Adrenal gland (tissue), 19 donors: ENCODE measurements around the gene MAN2C1. TPM values are rescaled to one million over a fixed set of nuclear protein-coding genes. Genes with fewer than 3 reads are reported as not detected.

Experiments used
- DNase-seq, 7 donors: peaks; one replicate each; pipeline ENCODE4 v3.0.0-alpha.2; 2019 to 2020
- H3K27ac ChIP-seq, 5 donors: fragments of 200-600 bp; sonication (generic) in 4 of 5; 1 replicate in 3 of 5; 2 replicates in 2 of 5; pipeline versions ENCODE4 v1.5.1 to v1.8.0; 2016 to 2020; ENCODE audit warnings: mild to moderate bottlenecking in 1 of 5
- H3K27me3 ChIP-seq: fragments of 200-600 bp; 2 replicates; pipeline ENCODE4 v1.8.0; 2021
- H3K36me3 ChIP-seq, 2 donors: fragments of 200-600 bp; replicated peaks in 1 of 2; 1 replicate in 1 of 2; 2 replicates in 1 of 2; pipeline versions ENCODE4 v1.5.1 to v1.8.0; 2018 to 2022
- H3K4me1 ChIP-seq, 2 donors: fragments of 200-600 bp; replicated peaks in 1 of 2; 1 replicate in 1 of 2; 2 replicates in 1 of 2; pipeline versions ENCODE4 v1.5.1 to v1.8.0; 2018 to 2021
- H3K4me3 ChIP-seq, 4 donors: fragments of 200-600 bp; sonication (generic) in 3 of 4; one replicate each; pipeline ENCODE4 v1.5.1; 2016 to 2018
- H3K9me3 ChIP-seq, 3 donors: fragments of 200-600 bp; sonication (generic) in 1 of 3; replicated peaks in 1 of 3; 1 replicate in 2 of 3; 2 replicates in 1 of 3; pipeline versions ENCODE4 v1.5.1 to v1.8.0; 2016 to 2021
- POLR2A ChIP-seq, 2 donors: fragments of 450-650 bp; IDR thresholded peaks; one replicate each; pipeline ENCODE4 v1.6.1; 2017; ENCODE audit warnings: antibody characterized with exemption in 2 of 2, mild to moderate bottlenecking in 2 of 2, moderate library complexity in 1 of 2
- WGBS, 4 donors: extraction: QIAGEN DNeasy Blood & Tissue Kit in 2 of 4; methylation state at CpG; one replicate each; pipeline versions ENCODE4 v1.1.5 to v1.1.7; 2013 to 2017; 5-methylcytosine and 5-hydroxymethylcytosine counted together
- intact Hi-C, 2 donors: fragments of 100-400 bp; cut with DNase I; formaldehyde crosslinking; loops; one replicate each; pipeline versions ENCODE4 v1.14.1 to v1.15.0; 2022 to 2023
- long read RNA-seq, 10 donors: library from polyadenylated mRNA in 3 of 10; unstranded in 2 of 10; stranded (forward) in 1 of 10; transcript quantifications; one replicate each; pipeline ENCODE4 v2.0.0 and lab custom pipeline, GENCODE V29; 2021 to 2026
- polyA plus RNA-seq, 3 donors: library from polyadenylated mRNA; stranded (reverse); fragments of 200-250 nt in 2 of 3; fragments of 350-450 nt in 1 of 3; fragmentation: Illumina TruSeq in 1 of 3; extraction: RNeasy Lipid Tissue Mini Kit (QIAGEN cat#74804) in 1 of 3; gene quantifications; one replicate each; pipeline ENCODE4 v1.2.3, GENCODE V29; 2013 to 2014
- total RNA-seq, 9 donors: library from RNA; depleted of rRNA in 4 of 9; stranded (reverse); fragments of >200 nt in 4 of 9; fragments of 120-200 nt in 1 of 9; fragmentation: NEBNext Ultra II Directional in 1 of 9; extraction: Animal tissue kit (Norgen Biotek cat#: 25700) in 1 of 9; gene quantifications; one replicate each; pipeline versions ENCODE4 v1.1.0 to v1.2.4, GENCODE V29; 2013 to 2023
- TF ChIP-seq, protein P1 (sequence below), 6 experiments: fragments of 450-650 bp in 4 of 6; fragments of 200-600 bp in 2 of 6; sonication (generic) in 1 of 6; IDR thresholded peaks; 1 replicate in 5 of 6; 2 replicates in 1 of 6; pipeline versions ENCODE4 v1.5.1 to v1.8.0; 2016 to 2021; ENCODE audit warnings: antibody characterized with exemption in 6 of 6, mild to moderate bottlenecking in 2 of 6, moderate library complexity in 1 of 6
- donor health status: healthy with polysubstance abuse.
- donor health status: Bipolar disorder and iron deficiency.
- donor health status: DM: yes; HTN: yes; CAD: no.
- donor health status: DM: no; HTN: no; CAD: no.
- donor health status: DM: no; HTN: no; CAD: no.
- donor health status: DM: yes; HTN: yes; CAD: no.

MAN2C1 gene
- total RNA-seq (100 to 1,000 TPM; 107 to 353 (median 216) TPM), polyA plus RNA-seq (1,000 to 10,000 TPM in 1 of 3 donors, 100 to 1,000 TPM in 1, 10 to 100 TPM in 1; 46.8 to 1,091 (median 874) TPM)
- long read RNA-seq, donor 1, partial matches to known transcripts = 0 of 1 reads
- long read RNA-seq, donor 1, other reads (novel, unspliced or antisense) = 0 of 1 reads
- long read RNA-seq, donor 2, transcript MAN2C1-245 (1 exons, 444 nt) = major isoform, 5 of 10 reads
- long read RNA-seq, donor 2, partial matches to known transcripts = 0 of 10 reads
- long read RNA-seq, donor 2, other reads (novel, unspliced or antisense) = 0 of 10 reads
- long read RNA-seq, donor 3, partial matches to known transcripts = 0 of 5 reads
- long read RNA-seq, donor 3, other reads (novel, unspliced or antisense) = 0 of 5 reads
- long read RNA-seq, donor 4, partial matches to known transcripts = 17 of 23 reads
- long read RNA-seq, donor 4, other reads (novel, unspliced or antisense) = 3 of 23 reads
- long read RNA-seq, donor 5, transcript MAN2C1-242 (26 exons, 3,177 nt) = minor isoform, 8 of 293 reads
- long read RNA-seq, donor 5, transcript MAN2C1-201 (26 exons, 3,284 nt) = major isoform, 85 of 293 reads
- long read RNA-seq, donor 5, partial matches to known transcripts = 114 of 293 reads
- long read RNA-seq, donor 5, other reads (novel, unspliced or antisense) = 86 of 293 reads
- long read RNA-seq, donor 6, partial matches to known transcripts = 25 of 39 reads
- long read RNA-seq, donor 6, other reads (novel, unspliced or antisense) = 9 of 39 reads
- long read RNA-seq, donor 7, partial matches to known transcripts = 0 of 5 reads
- long read RNA-seq, donor 7, other reads (novel, unspliced or antisense) = 0 of 5 reads
- long read RNA-seq, donor 8, partial matches to known transcripts = 0 of 4 reads
- long read RNA-seq, donor 8, other reads (novel, unspliced or antisense) = 0 of 4 reads
- long read RNA-seq, donor 9, partial matches to known transcripts = 0 of 8 reads
- long read RNA-seq, donor 9, other reads (novel, unspliced or antisense) = 0 of 8 reads
- long read RNA-seq, donor 10, full-length matches to known transcripts = 3 of 3 reads
- long read RNA-seq, donor 10, partial matches to known transcripts = 0 of 3 reads
- long read RNA-seq, donor 10, other reads (novel, unspliced or antisense) = 0 of 3 reads

- Histone ChIP-seq H3K4me3 (peak within 1 kb of the TSS; percentile 32 to 99 (median 83)), H3K9me3 (no peaks in the 10 kb centered on the region), H3K4me1 (peaks cover 7 to 20% of the 10 kb centered on the region in 2 donors), H3K27me3 (no peaks in the 10 kb centered on the region), H3K27ac (peak within 1 kb of the TSS; percentile 78 to 100 (median 98)), H3K36me3 (peaks cover 0 to 62% of the 10 kb centered on the region in 2 donors)
- DNase-seq = peak; percentile 97 to 99 (median 98)
- 0% methylated on average over 5 to 67 of the region's 67 CpGs for WGBS, 4 donors
- intact Hi-C loops = no loop called here
- peak; percentile 94 to 98 for TF ChIP-seq POLR2A (IDR thresholded peaks at IDR 0.05)
- TF ChIP-seq, protein P1, sequence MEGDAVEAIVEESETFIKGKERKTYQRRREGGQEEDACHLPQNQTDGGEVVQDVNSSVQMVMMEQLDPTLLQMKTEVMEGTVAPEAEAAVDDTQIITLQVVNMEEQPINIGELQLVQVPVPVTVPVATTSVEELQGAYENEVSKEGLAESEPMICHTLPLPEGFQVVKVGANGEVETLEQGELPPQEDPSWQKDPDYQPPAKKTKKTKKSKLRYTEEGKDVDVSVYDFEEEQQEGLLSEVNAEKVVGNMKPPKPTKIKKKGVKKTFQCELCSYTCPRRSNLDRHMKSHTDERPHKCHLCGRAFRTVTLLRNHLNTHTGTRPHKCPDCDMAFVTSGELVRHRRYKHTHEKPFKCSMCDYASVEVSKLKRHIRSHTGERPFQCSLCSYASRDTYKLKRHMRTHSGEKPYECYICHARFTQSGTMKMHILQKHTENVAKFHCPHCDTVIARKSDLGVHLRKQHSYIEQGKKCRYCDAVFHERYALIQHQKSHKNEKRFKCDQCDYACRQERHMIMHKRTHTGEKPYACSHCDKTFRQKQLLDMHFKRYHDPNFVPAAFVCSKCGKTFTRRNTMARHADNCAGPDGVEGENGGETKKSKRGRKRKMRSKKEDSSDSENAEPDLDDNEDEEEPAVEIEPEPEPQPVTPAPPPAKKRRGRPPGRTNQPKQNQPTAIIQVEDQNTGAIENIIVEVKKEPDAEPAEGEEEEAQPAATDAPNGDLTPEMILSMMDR (IDR thresholded peaks at IDR 0.05) = peak; percentile 29 to 79 (median 65)
These were observed at the start of gene MAN2C1 for GRCh38 chr15:75367913-75368688. TSS of gene MAN2C1 (minus strand) at chr15:75368607. CDS start at chr15:75368583, 24 bp downstream.

DNA sequence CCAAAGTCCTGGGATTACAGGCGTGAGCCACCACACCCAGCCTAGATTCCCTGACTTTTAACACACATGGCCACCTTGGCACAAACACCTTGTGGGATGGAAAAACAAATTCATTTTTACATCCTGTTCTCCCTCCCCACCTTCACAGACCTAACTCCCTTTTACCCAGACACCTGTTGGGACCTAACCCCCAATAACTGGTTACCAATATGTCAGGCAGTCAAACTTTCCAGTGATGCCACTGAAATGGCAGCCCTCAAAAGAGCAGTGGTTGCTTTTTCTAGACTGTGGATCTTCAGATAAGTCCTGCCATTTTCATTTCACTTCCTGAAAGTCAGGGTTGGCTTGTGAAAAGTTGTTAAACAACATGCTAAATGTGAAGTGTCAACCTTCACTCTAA lies 48.2 kb upstream of the MAN2C1 start:
- Histone ChIP-seq H3K27me3 (no peaks in the 10 kb centered on the region), H3K9me3 (no peaks in the 10 kb centered on the region), H3K4me1 (no peaks in the 10 kb centered on the region), H3K4me3 (no peak overlapping the region), H3K36me3 (peaks cover 0 to 21% of the 10 kb centered on the region in 2 donors), H3K27ac (no peak overlapping the region)
- no peak for TF ChIP-seq POLR2A (IDR thresholded peaks at IDR 0.05)
- TF ChIP-seq, protein P1 (IDR thresholded peaks at IDR 0.05) = no peak
- intact Hi-C loops = no loop called here
- DNase-seq = no peak
- WGBS, 4 donors = 88 to 100% (median 96%) methylated on average over 1 of the region's 1 CpG

- TF ChIP-seq, protein P1 (IDR thresholded peaks at IDR 0.05) = no peak
- no peak for TF ChIP-seq POLR2A (IDR thresholded peaks at IDR 0.05)
- H3K36me3 ChIP-seq = peaks cover 0 to 74% of the 10 kb centered on the region in 2 donors
These were observed 41.8 kb upstream of the MAN2C1 start for GRCh38 chr15:75410196-75410595.

More at GRCh38 chr15:75410196-75410595, 41.8 kb upstream of the MAN2C1 start:
- WGBS, 4 donors = 89 to 93% (median 91%) methylated on average over 6 of the region's 6 CpGs
- H3K4me3 ChIP-seq = no peak overlapping the region
- no peak overlapping the region for H3K27ac ChIP-seq
- no peaks in the 10 kb centered on the region for H3K9me3 ChIP-seq
- no peaks in the 10 kb centered on the region for H3K4me1 ChIP-seq
- intact Hi-C loops = no loop called here
- no peak for DNase-seq
- H3K27me3 ChIP-seq = no peaks in the 10 kb centered on the region
